ENCODE measurements around the gene HOXC6. TPM values are rescaled to one million over a fixed set of nuclear protein-coding genes. Genes with fewer than 3 reads are reported as not detected.

HOXC6 gene
- total RNA-seq, 1 donor from 2014 or later = 0.32 TPM

DNA sequence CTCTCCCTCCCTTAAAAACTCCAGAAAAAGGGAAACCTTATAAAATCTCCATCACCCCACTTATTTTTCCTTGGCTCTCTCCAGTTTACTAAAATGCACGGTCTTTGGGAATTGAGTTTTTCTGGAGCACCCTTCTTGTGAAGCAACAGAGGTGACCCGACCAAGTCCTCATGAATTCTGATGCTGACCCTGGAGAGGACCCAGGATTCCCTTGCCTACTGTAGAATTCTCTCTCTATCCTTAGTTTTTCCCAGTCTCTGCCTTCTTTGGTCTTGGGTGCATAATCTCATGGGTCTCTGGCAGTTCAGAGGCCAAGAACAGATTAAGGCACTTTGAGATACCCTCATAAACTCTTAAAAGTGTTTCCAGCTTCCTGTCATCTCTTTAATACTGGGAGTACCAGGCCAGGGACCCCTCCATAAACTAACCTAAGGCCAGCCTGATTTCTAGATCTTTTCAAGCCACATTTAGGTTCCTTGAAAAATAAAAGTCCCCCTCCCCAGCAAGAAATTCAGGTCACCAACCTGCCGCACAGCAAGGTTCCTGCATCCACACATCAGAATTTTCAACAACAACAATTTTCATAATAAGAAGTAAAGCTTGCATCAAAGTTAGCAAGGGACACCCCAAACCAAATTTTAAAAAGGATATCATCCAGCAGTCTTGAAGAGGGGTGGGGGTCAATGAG lies 20.3 kb downstream of the HOXC6 start:
- H3K36me3 Mint-ChIP-seq (ENCODE audit: unreplicated experiment) = no peaks in the 10 kb centered on the region
- TF ChIP-seq, protein P1, sequence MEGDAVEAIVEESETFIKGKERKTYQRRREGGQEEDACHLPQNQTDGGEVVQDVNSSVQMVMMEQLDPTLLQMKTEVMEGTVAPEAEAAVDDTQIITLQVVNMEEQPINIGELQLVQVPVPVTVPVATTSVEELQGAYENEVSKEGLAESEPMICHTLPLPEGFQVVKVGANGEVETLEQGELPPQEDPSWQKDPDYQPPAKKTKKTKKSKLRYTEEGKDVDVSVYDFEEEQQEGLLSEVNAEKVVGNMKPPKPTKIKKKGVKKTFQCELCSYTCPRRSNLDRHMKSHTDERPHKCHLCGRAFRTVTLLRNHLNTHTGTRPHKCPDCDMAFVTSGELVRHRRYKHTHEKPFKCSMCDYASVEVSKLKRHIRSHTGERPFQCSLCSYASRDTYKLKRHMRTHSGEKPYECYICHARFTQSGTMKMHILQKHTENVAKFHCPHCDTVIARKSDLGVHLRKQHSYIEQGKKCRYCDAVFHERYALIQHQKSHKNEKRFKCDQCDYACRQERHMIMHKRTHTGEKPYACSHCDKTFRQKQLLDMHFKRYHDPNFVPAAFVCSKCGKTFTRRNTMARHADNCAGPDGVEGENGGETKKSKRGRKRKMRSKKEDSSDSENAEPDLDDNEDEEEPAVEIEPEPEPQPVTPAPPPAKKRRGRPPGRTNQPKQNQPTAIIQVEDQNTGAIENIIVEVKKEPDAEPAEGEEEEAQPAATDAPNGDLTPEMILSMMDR (IDR thresholded peaks at IDR 0.05; ENCODE audit: partially characterized antibody, unreplicated experiment) = no peak
- peaks cover 5% of the 10 kb centered on the region for H3K9me3 Mint-ChIP-seq (ENCODE audit: unreplicated experiment)
- H3K27me3 Mint-ChIP-seq (ENCODE audit: unreplicated experiment) = peaks cover 46% of the 10 kb centered on the region
- H3K4me3 Mint-ChIP-seq (ENCODE audit: unreplicated experiment) = no peak overlapping the region
- DNase-seq = no peak
- H3K4me1 Mint-ChIP-seq (ENCODE audit: low read depth, unreplicated experiment) = peaks cover 8% of the 10 kb centered on the region
- no peak overlapping the region for H3K27ac Mint-ChIP-seq (ENCODE audit: unreplicated experiment)

- TF ChIP-seq, protein P1 (IDR thresholded peaks at IDR 0.05; ENCODE audit: partially characterized antibody, unreplicated experiment) = no peak
- Mint-ChIP-seq H3K36me3 (ENCODE audit: unreplicated experiment) (no peaks in the 10 kb centered on the region), H3K4me3 (ENCODE audit: unreplicated experiment) (no peak overlapping the region), H3K27ac (ENCODE audit: unreplicated experiment) (no peak overlapping the region), H3K27me3 (ENCODE audit: unreplicated experiment) (peaks cover 47% of the 10 kb centered on the region), H3K4me1 (ENCODE audit: low read depth, unreplicated experiment) (peaks cover 8% of the 10 kb centered on the region), H3K9me3 (ENCODE audit: unreplicated experiment) (peaks cover 5% of the 10 kb centered on the region)
- no peak for DNase-seq
Measured at GRCh38 chr12:54049108-54049507, 20.9 kb downstream of the HOXC6 start.

DNA sequence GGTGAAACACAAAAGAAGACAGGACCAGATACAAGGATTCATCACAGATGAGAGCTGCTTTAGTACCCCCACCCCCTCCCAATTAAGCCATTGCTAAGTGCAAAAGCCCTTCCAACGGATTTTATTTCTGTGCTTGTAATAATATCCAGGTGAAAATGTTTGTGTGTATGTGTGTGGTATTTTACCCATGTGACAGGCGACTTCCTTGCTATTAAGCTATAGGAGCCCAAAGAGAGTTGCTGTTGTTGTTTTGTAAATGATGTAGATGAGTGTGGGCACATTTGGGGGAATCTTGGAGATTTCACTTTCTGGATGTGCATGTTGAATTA lies 22.2 kb downstream of the HOXC6 start:
- peaks cover 6% of the 10 kb centered on the region for H3K4me1 Mint-ChIP-seq (ENCODE audit: low read depth, unreplicated experiment)
- no peak for DNase-seq
- H3K27ac Mint-ChIP-seq (ENCODE audit: unreplicated experiment) = no peak overlapping the region
- peaks cover 48% of the 10 kb centered on the region for H3K27me3 Mint-ChIP-seq (ENCODE audit: unreplicated experiment)
- no peaks in the 10 kb centered on the region for H3K36me3 Mint-ChIP-seq (ENCODE audit: unreplicated experiment)
- H3K4me3 Mint-ChIP-seq (ENCODE audit: unreplicated experiment) = no peak overlapping the region
- H3K9me3 Mint-ChIP-seq (ENCODE audit: unreplicated experiment) = peaks cover 5% of the 10 kb centered on the region
- TF ChIP-seq, protein P1 (IDR thresholded peaks at IDR 0.05; ENCODE audit: partially characterized antibody, unreplicated experiment) = no peak

GRCh38 chr12:54051026-54051842 lies 23.0 kb downstream of the HOXC6 start:
- Mint-ChIP-seq H3K36me3 (ENCODE audit: unreplicated experiment) (no peaks in the 10 kb centered on the region), H3K27me3 (ENCODE audit: unreplicated experiment) (peaks cover 45% of the 10 kb centered on the region), H3K4me1 (ENCODE audit: low read depth, unreplicated experiment) (peaks cover 6% of the 10 kb centered on the region), H3K4me3 (ENCODE audit: unreplicated experiment) (no peak overlapping the region), H3K27ac (ENCODE audit: unreplicated experiment) (no peak overlapping the region), H3K9me3 (ENCODE audit: unreplicated experiment) (peaks cover 5% of the 10 kb centered on the region)
- no peak for DNase-seq
- TF ChIP-seq, protein P1 (IDR thresholded peaks at IDR 0.05; ENCODE audit: partially characterized antibody, unreplicated experiment) = no peak

DNA sequence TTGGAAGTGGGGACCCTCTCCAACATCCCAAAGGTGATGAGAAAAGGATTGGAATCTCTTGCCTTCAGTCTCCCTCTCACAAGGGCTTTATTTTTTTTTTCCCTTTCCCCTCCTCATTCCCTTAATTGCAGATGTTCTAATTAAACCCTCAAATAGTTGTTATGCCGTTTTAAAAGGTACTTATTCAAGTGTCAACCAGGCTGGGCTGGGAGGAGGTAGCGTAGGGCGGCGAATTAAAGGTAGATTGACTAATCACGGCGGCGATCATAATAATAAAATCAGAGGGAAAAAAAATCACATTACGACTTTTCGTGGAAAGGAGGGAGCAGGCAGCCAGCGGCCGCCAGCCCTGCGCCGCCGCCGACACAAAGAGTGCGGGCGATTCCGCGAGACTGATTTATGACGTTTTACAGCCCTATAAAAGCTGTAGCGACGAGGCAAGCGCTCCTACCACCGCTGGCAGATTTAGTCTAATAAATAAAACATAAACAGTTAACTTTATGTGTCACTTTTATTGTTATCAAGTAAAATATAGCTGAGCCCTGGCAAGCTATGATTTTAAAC lies 23.7 kb downstream of the HOXC6 start:
- peaks cover 42% of the 10 kb centered on the region for H3K27me3 Mint-ChIP-seq (ENCODE audit: unreplicated experiment)
- H3K27ac Mint-ChIP-seq (ENCODE audit: unreplicated experiment) = no peak overlapping the region
- no peak for DNase-seq
- TF ChIP-seq, protein P1 (IDR thresholded peaks at IDR 0.05; ENCODE audit: partially characterized antibody, unreplicated experiment) = no peak
- peaks cover 5% of the 10 kb centered on the region for H3K9me3 Mint-ChIP-seq (ENCODE audit: unreplicated experiment)
- H3K4me3 Mint-ChIP-seq (ENCODE audit: unreplicated experiment) = no peak overlapping the region
- no peaks in the 10 kb centered on the region for H3K36me3 Mint-ChIP-seq (ENCODE audit: unreplicated experiment)
- peaks cover 6% of the 10 kb centered on the region for H3K4me1 Mint-ChIP-seq (ENCODE audit: low read depth, unreplicated experiment)
